Muscle of leg (tissue), 16 donors: ENCODE results near the gene SELENBP1. TPM values are rescaled to one million over a fixed set of nuclear protein-coding genes. Genes with fewer than 3 reads are reported as not detected.

Experiments used
- DNase-seq: peaks from one replicate; pipeline ENCODE4 v3.0.0; 2013
- H3K27ac ChIP-seq: one replicate; pipeline ENCODE4 v1.5.1; 2013; ENCODE audit warnings: mild to moderate bottlenecking, low read length, control low read depth
- H3K27me3 ChIP-seq: one replicate; pipeline ENCODE4 v1.6.1; 2013; ENCODE audit warnings: low read length; ENCODE audit not compliant: control insufficient read depth, insufficient read depth
- H3K36me3 ChIP-seq: one replicate; pipeline ENCODE4 v1.6.1; 2013; ENCODE audit warnings: low read length; ENCODE audit not compliant: control insufficient read depth, insufficient read depth
- H3K4me1 ChIP-seq: one replicate; pipeline ENCODE4 v1.6.1; 2013; ENCODE audit warnings: low read length; ENCODE audit not compliant: control insufficient read depth, insufficient read depth
- H3K4me3 ChIP-seq: one replicate; pipeline ENCODE4 v1.5.1; 2013; ENCODE audit warnings: low read length, control low read depth
- H3K9me3 ChIP-seq: replicated peaks from 2 replicates; pipeline ENCODE4 v1.6.1; 2013; ENCODE audit warnings: low read depth, low read length; ENCODE audit not compliant: control insufficient read depth
- WGBS: methylation state at CpG from one replicate; pipeline ENCODE4 v1.1.5; 2013; ENCODE audit warnings: missing lambda C conversion rate; ENCODE audit not compliant: insufficient coverage; 5-methylcytosine and 5-hydroxymethylcytosine counted together
- long read RNA-seq, 11 donors: transcript quantifications; one replicate each; lab custom pipeline, GENCODE V29; 2026
- polyA plus RNA-seq, 8 donors: library from polyadenylated mRNA; unstranded; fragments of 120-200 nt; gene quantifications; one replicate each; pipeline versions ENCODE4 v1.2.1 to v1.2.3, GENCODE V29; 2013; ENCODE audit warnings: inconsistent platforms in 1 of 8, low replicate concordance in 1 of 8; ENCODE audit not compliant: insufficient read length in 8 of 8, insufficient read depth in 1 of 8
- total RNA-seq: library from RNA; stranded (reverse); fragments of 120-200 nt; gene quantifications from one replicate; pipeline ENCODE4 v1.2.4, GENCODE V29; 2013

The SELENBP1 gene
- 31.2 TPM for total RNA-seq
- polyA plus RNA-seq, result 10 to 100 TPM; 28.2 to 50.1 (median 37.6) TPM
- long read RNA-seq, donor 1, partial matches to known transcripts, result 0 of 3 reads
- long read RNA-seq, donor 1, other reads (novel, unspliced or antisense), result 0 of 3 reads
- long read RNA-seq, donor 2, partial matches to known transcripts, result 0 of 2 reads
- long read RNA-seq, donor 2, other reads (novel, unspliced or antisense), result 0 of 2 reads
- long read RNA-seq, donor 3, transcript SELENBP1-201 (12 exons, 1,752 nt), result major isoform, 8 of 10 reads
- long read RNA-seq, donor 3, partial matches to known transcripts, result 0 of 10 reads
- long read RNA-seq, donor 3, other reads (novel, unspliced or antisense), result 0 of 10 reads
- long read RNA-seq, donor 4, transcript SELENBP1-201 (12 exons, 1,752 nt), result major isoform, 5 of 7 reads
- long read RNA-seq, donor 4, partial matches to known transcripts, result 0 of 7 reads
- long read RNA-seq, donor 4, other reads (novel, unspliced or antisense), result 0 of 7 reads
- long read RNA-seq, donor 5, transcript SELENBP1-201 (12 exons, 1,752 nt), result major isoform, 9 of 24 reads
- long read RNA-seq, donor 5, partial matches to known transcripts, result 11 of 24 reads
- long read RNA-seq, donor 5, other reads (novel, unspliced or antisense), result 0 of 24 reads
- long read RNA-seq, donor 6, transcript SELENBP1-201 (12 exons, 1,752 nt), result major isoform, 17 of 23 reads
- long read RNA-seq, donor 6, partial matches to known transcripts, result 5 of 23 reads
- long read RNA-seq, donor 6, other reads (novel, unspliced or antisense), result 0 of 23 reads
- long read RNA-seq, donor 7, transcript SELENBP1-201 (12 exons, 1,752 nt), result major isoform, 18 of 30 reads
- long read RNA-seq, donor 7, partial matches to known transcripts, result 10 of 30 reads
- long read RNA-seq, donor 7, other reads (novel, unspliced or antisense), result 0 of 30 reads
- long read RNA-seq, donor 8, partial matches to known transcripts, result 0 of 6 reads
- long read RNA-seq, donor 8, other reads (novel, unspliced or antisense), result 0 of 6 reads
- long read RNA-seq, donor 9, partial matches to known transcripts, result 0 of 5 reads
- long read RNA-seq, donor 9, other reads (novel, unspliced or antisense), result 0 of 5 reads
- long read RNA-seq, donor 10, transcript SELENBP1-201 (12 exons, 1,752 nt), result major isoform, 5 of 9 reads
- long read RNA-seq, donor 10, partial matches to known transcripts, result 0 of 9 reads
- long read RNA-seq, donor 10, other reads (novel, unspliced or antisense), result 0 of 9 reads
- long read RNA-seq, donor 11, transcript SELENBP1-201 (12 exons, 1,752 nt), result major isoform, 7 of 8 reads
- long read RNA-seq, donor 11, partial matches to known transcripts, result 0 of 8 reads
- long read RNA-seq, donor 11, other reads (novel, unspliced or antisense), result 0 of 8 reads

- 16% methylated on average over 6 of the region's 11 CpGs for WGBS
- Histone ChIP-seq H3K27me3 (no peaks in the 10 kb centered on the region), H3K4me3 (peak within 1 kb of the TSS; percentile 43), H3K4me1 (peaks cover 45% of the 10 kb centered on the region), H3K9me3 (no peaks in the 10 kb centered on the region), H3K27ac (peak within 1 kb of the TSS; percentile 64), H3K36me3 (peaks cover 13% of the 10 kb centered on the region)
- peak; percentile 87 for DNase-seq
These were observed at the start of gene SELENBP1 for GRCh38 chr1:151372058-151372934. SELENBP1 (minus strand) TSS chr1:151372705; CDS start chr1:151372641, 64 bp downstream.

GRCh38 chr1:151419819-151420218 lies 47.3 kb upstream of the SELENBP1 start:
- WGBS, result 63% methylated on average over 2 of the region's 5 CpGs
- no peaks in the 10 kb centered on the region for H3K4me1 ChIP-seq
- no peaks in the 10 kb centered on the region for H3K9me3 ChIP-seq
- H3K27ac ChIP-seq, result no peak overlapping the region
- DNase-seq, result no peak
- peaks cover 72% of the 10 kb centered on the region for H3K36me3 ChIP-seq
- H3K4me3 ChIP-seq, result no peak overlapping the region
- H3K27me3 ChIP-seq, result no peaks in the 10 kb centered on the region

DNA sequence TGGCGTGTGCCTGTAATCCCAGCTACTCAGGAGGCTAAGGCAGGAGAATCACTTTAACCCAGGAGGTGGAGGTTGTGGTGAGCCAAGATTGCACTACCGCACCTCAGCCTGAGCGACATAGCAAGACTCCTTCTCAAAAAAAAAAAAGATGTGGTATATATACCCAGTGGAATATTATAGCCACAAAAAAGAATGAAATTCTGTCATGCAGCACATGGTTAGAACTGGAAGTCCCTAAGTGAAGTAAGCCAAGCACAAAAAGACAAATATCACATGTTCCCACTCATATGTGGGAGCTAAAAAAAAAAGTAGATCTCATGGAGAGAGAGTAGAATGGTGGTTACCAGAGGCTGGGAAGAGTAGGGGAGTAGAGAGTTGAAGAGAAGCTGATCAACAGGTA lies 45.6 kb upstream of the SELENBP1 start:
- no CpG with 5 or more reads among the region's 3 CpGs for WGBS
- no peaks in the 10 kb centered on the region for H3K9me3 ChIP-seq
- DNase-seq, result no peak
- no peaks in the 10 kb centered on the region for H3K4me1 ChIP-seq
- peaks cover 67% of the 10 kb centered on the region for H3K36me3 ChIP-seq
- no peak overlapping the region for H3K27ac ChIP-seq
- no peak overlapping the region for H3K4me3 ChIP-seq
- no peaks in the 10 kb centered on the region for H3K27me3 ChIP-seq

DNA sequence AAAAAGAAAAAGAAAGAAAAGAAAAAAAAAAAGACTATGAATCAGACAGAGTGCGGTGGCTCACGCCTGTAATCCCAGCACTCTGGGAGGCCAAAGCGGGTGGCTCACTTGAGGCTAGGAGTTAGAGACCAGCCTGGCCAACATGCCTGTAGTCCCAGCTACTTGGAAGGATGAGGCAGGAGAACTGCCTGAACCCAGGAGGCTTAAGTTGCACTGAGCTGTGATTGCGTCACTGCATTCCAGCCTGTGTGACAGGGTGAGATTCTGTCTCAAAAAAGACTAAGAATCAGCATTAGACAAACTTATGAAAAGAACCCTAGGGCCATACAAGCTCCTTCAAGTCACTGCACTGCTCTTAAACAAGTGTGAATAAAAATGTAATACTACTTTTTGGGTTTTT lies 43.7 kb upstream of the SELENBP1 start:
- Histone ChIP-seq H3K36me3 (peaks cover 68% of the 10 kb centered on the region), H3K27me3 (no peaks in the 10 kb centered on the region), H3K4me1 (no peaks in the 10 kb centered on the region), H3K27ac (no peak overlapping the region), H3K9me3 (no peaks in the 10 kb centered on the region), H3K4me3 (no peak overlapping the region)
- WGBS, result 97% methylated on average over 3 of the region's 4 CpGs
- no peak for DNase-seq

- WGBS, result no CpG with 5 or more reads among the region's 2 CpGs
These were observed 39.4 kb upstream of the SELENBP1 start for GRCh38 chr1:151411884-151412283.

GRCh38 chr1:151408891-151409290 lies 36.4 kb upstream of the SELENBP1 start:
- Histone ChIP-seq H3K4me1 (no peaks in the 10 kb centered on the region), H3K4me3 (no peak overlapping the region), H3K9me3 (no peaks in the 10 kb centered on the region), H3K27ac (no peak overlapping the region), H3K36me3 (peaks cover 69% of the 10 kb centered on the region), H3K27me3 (no peaks in the 10 kb centered on the region)
- DNase-seq, result no peak

More at GRCh38 chr1:151411884-151412283, 39.4 kb upstream of the SELENBP1 start:
- DNase-seq, result no peak
- no peaks in the 10 kb centered on the region for H3K4me1 ChIP-seq
- H3K4me3 ChIP-seq, result no peak overlapping the region
- no peaks in the 10 kb centered on the region for H3K9me3 ChIP-seq
- H3K27ac ChIP-seq, result no peak overlapping the region
- no peaks in the 10 kb centered on the region for H3K27me3 ChIP-seq
- peaks cover 68% of the 10 kb centered on the region for H3K36me3 ChIP-seq

- 80% methylated on average over 1 of the region's 3 CpGs for WGBS
- no peaks in the 10 kb centered on the region for H3K27me3 ChIP-seq
- H3K27ac ChIP-seq, result no peak overlapping the region
- H3K4me1 ChIP-seq, result no peaks in the 10 kb centered on the region
- H3K9me3 ChIP-seq, result no peaks in the 10 kb centered on the region
- H3K4me3 ChIP-seq, result no peak overlapping the region
- DNase-seq, result no peak
- H3K36me3 ChIP-seq, result peaks cover 69% of the 10 kb centered on the region
These were observed 34.8 kb upstream of the SELENBP1 start for GRCh38 chr1:151407304-151407703.

DNA sequence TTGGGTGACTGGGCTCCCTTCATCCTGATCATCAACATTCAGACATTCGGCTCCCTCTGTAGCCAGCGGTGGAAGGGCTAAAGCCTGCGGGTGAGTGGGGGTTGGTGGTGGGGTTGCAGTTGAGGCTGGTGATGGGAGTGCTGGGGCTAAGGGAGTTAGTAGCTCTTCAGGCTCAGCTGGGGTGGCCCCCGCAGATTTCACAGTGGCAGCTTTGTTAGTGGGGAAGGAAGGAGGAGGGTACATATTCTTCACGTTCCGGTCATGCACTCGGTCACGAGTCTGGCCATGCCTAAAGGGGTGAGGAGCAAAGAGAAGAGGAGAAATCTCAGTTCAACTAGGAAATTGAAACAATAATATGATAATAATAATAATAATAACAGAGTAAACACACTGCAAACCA lies 33.7 kb upstream of the SELENBP1 start:
- 100% methylated on average over 1 of the region's 8 CpGs for WGBS
- Histone ChIP-seq H3K4me1 (no peaks in the 10 kb centered on the region), H3K27me3 (no peaks in the 10 kb centered on the region), H3K9me3 (no peaks in the 10 kb centered on the region), H3K27ac (no peak overlapping the region), H3K4me3 (no peak overlapping the region), H3K36me3 (peaks cover 72% of the 10 kb centered on the region)
- no peak for DNase-seq
